Esophagus squamous epithelium (tissue), 5 donors: ENCODE results near the gene PPARA. TPM values are rescaled to one million over a fixed set of nuclear protein-coding genes. Genes with fewer than 3 reads are reported as not detected.
"Not testable (repeated sequence)": the region's sequence is repeated elsewhere in the genome, so short reads cannot be mapped to it uniquely, and the experiment has no call there.

Experiments used
- DNase-seq: peaks from one replicate; lab custom pipeline; 2025; lab: John Stamatoyannopoulos, UW
- H3K27ac ChIP-seq, 4 donors: fragments of 200-600 bp; sonication (generic); one replicate each; pipeline ENCODE4 v1.5.1; 2016 to 2019; ENCODE audit warnings: mild to moderate bottlenecking in 1 of 4
- H3K27me3 ChIP-seq, 4 donors: fragments of 200-600 bp; sonication (generic); 1 replicate in 3 of 4; 2 replicates in 1 of 4; pipeline versions ENCODE4 v1.5.1 to v1.6.0; 2017 to 2021; ENCODE audit warnings: antibody characterized with exemption in 1 of 4
- H3K36me3 ChIP-seq, 3 donors: fragments of 200-600 bp; sonication (generic); one replicate each; pipeline ENCODE4 v1.5.1; 2016 to 2019
- H3K4me1 ChIP-seq, 3 donors: fragments of 200-600 bp; sonication (generic); one replicate each; pipeline ENCODE4 v1.5.1; 2017 to 2019
- H3K4me3 ChIP-seq, 4 donors: fragments of 200-600 bp; sonication (generic); 1 replicate in 3 of 4; 2 replicates in 1 of 4; pipeline ENCODE4 v1.5.1; 2016 to 2019; ENCODE audit warnings: mild to moderate bottlenecking in 2 of 4, moderate library complexity in 1 of 4
- H3K9me3 ChIP-seq, 3 donors: fragments of 200-600 bp; sonication (generic); one replicate each; pipeline ENCODE4 v1.5.1; 2016 to 2019
- POLR2A ChIP-seq, 4 donors: fragments of 450-650 bp; IDR thresholded peaks; one replicate each; pipeline ENCODE4 v1.6.1; 2017; ENCODE audit warnings: antibody characterized with exemption in 4 of 4, mild to moderate bottlenecking in 4 of 4, moderate library complexity in 3 of 4
- WGBS, 2 donors: methylation state at CpG; one replicate each; pipeline ENCODE4 v1.1.5; 2018; 5-methylcytosine and 5-hydroxymethylcytosine counted together
- intact Hi-C: fragments of 100-400 bp; cut with DNase I; formaldehyde crosslinking; loops from one replicate; pipeline ENCODE4 v1.15.0; 2022
- total RNA-seq, 4 donors: library from RNA; depleted of rRNA; stranded (reverse); fragments of >200 nt; gene quantifications; one replicate each; pipeline ENCODE4 v1.1.0, GENCODE V29; 2016
- TF ChIP-seq, protein P1 (sequence below), 6 experiments: fragments of 450-650 bp in 4 of 6; fragments of 200-600 bp in 2 of 6; sonication (generic) in 2 of 6; IDR thresholded peaks; one replicate each; pipeline ENCODE4 v1.5.1; 2016 to 2019; ENCODE audit warnings: antibody characterized with exemption in 6 of 6, mild to moderate bottlenecking in 4 of 6, moderate library complexity in 4 of 6
- donor health status: DM: yes; HTN: yes; CAD: no.

PPARA gene
- total RNA-seq, 4 donors from 2014 or later = 7.7 to 18.5 (median 10.1) TPM

DNA sequence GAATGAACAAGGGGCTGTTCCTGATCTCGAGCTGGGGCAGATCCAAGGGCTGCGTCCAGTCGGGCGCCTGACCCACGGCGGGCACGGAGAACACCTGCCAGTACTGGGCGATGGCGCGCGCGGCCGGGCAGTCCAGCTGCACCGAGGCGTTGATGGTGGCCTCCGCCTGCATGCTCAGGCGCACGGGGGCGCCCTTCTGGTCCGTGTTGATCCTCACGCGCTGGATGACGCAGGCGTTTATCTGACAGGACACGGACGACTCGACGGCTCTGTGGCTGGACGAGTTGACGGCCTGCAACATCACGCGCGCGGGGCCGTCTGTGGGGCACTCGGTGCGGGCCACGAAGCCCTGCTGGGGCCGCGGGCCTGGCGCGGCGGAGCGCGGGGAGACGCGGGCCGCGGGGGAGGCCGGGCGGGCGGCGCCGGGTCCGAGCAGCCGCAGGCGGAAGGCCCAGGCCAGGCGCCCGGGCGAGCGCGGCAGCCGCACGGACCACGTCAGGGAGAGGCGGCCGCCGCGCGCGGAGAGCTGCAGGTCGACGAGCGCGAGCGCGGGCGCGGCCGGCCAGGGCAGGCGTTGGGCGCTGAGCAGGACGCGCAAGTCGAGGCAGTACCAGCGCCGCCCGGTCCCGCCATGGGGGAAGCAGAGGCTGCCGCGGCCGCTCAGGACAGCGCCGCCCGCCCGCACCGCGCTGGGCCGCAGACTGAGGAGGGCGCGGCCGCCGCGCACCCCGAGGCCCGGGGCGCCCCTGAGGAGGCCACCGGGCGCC, 112.3 kb downstream of the PPARA start:
- TF ChIP-seq, protein P1, sequence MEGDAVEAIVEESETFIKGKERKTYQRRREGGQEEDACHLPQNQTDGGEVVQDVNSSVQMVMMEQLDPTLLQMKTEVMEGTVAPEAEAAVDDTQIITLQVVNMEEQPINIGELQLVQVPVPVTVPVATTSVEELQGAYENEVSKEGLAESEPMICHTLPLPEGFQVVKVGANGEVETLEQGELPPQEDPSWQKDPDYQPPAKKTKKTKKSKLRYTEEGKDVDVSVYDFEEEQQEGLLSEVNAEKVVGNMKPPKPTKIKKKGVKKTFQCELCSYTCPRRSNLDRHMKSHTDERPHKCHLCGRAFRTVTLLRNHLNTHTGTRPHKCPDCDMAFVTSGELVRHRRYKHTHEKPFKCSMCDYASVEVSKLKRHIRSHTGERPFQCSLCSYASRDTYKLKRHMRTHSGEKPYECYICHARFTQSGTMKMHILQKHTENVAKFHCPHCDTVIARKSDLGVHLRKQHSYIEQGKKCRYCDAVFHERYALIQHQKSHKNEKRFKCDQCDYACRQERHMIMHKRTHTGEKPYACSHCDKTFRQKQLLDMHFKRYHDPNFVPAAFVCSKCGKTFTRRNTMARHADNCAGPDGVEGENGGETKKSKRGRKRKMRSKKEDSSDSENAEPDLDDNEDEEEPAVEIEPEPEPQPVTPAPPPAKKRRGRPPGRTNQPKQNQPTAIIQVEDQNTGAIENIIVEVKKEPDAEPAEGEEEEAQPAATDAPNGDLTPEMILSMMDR (IDR thresholded peaks at IDR 0.05) = peak in 4 of 6 experiments; percentile 13 to 39 (median 20)
- no peak for TF ChIP-seq POLR2A (IDR thresholded peaks at IDR 0.05)
- WGBS, 2 donors = 45% methylated on average over 6 of the region's 109 CpGs; no CpG with 5 or more reads in 1 of the 2 donors
- H3K36me3 ChIP-seq = no peaks in the 10 kb centered on the region
- H3K27me3 ChIP-seq = peaks cover 0 to 29% (median 0%) of the 10 kb centered on the region in 4 donors
- H3K9me3 ChIP-seq = peaks cover 0 to 8% (median 4%) of the 10 kb centered on the region in 3 donors
- H3K4me1 ChIP-seq = peaks cover 7 to 22% (median 7%) of the 10 kb centered on the region in 3 donors
- no peak for DNase-seq
- peak overlapping the region in 2 of 4 donors; percentile 47 to 53 for H3K27ac ChIP-seq
- peak overlapping the region; percentile 16 to 62 (median 42) for H3K4me3 ChIP-seq
- intact Hi-C loops = no loop called here

DNA sequence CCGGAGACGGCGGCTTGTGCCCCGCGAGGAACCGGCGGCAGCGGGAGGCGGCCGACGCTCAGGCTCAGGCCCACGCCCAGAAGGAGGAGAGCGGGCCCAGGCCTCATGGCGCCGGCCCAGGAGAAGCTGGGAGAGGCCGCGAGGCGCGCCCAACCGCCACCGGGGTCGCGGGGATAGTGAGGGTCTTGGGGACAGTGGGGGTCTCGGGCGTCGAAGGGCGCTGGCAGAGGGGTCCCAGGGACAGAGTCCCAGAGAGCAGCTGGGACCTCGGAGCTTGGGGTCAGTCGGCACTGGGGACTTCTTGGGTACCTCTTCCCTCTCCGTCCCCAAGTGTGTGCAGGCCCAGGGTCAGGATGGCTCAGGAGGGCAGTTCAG, 112.9 kb downstream of the PPARA start, which contains the start of gene PKDREJ:
TSS of gene PKDREJ (minus strand) at position 128 of the 375 bp plus-strand sequence. CDS start at position 107, 21 bp downstream.
- TF ChIP-seq, protein P1 (IDR thresholded peaks at IDR 0.05) = no peak
- TF ChIP-seq POLR2A (IDR thresholded peaks at IDR 0.05) = no peak
- WGBS, 2 donors = 100% methylated on average over 1 of the region's 30 CpGs; no CpG with 5 or more reads in 1 of the 2 donors
- intact Hi-C loops = no loop called here
- H3K4me3 ChIP-seq = peak within 1 kb of the TSS; percentile 16 to 62 (median 42)
- no peaks in the 10 kb centered on the region for H3K36me3 ChIP-seq
- H3K27me3 ChIP-seq = peaks cover 0 to 29% (median 0%) of the 10 kb centered on the region in 4 donors
- peaks cover 8 to 25% (median 9%) of the 10 kb centered on the region in 3 donors for H3K4me1 ChIP-seq
- DNase-seq = no peak
- peaks cover 0 to 8% (median 4%) of the 10 kb centered on the region in 3 donors for H3K9me3 ChIP-seq
- H3K27ac ChIP-seq = peak within 1 kb of the TSS in 2 of 4 donors; percentile 47 to 53

DNA sequence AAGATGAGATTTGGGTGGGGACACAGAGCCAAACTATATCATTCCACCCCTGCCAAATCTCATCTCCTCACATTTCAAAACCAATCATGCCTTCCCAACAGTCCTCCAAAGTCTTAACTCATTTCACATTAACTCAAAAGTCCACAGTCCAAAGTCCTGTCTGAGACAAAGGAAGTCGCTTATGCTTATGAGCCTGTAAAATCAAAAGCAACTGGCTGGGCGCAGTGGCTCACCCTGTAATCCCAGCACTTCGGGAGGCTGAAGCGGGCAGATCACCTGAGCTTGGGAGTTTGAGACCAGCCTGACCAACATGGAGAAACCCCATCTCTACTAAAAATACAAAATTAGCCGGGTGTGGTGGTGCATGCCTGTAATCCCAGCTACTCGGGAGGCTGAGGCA, 114.2 kb downstream of the PPARA start:
- H3K27ac ChIP-seq, DNase-seq, H3K9me3 ChIP-seq, H3K36me3 ChIP-seq, H3K4me3 ChIP-seq, intact Hi-C loops: not testable (repeated sequence)
- WGBS, 2 donors = 70 to 80% methylated on average over 1 to 5 of the region's 6 CpGs
- peaks cover 0 to 21% (median 0%) of the 10 kb centered on the region in 4 donors for H3K27me3 ChIP-seq
- H3K4me1 ChIP-seq = peaks cover 18 to 38% (median 19%) of the 10 kb centered on the region in 3 donors

DNA sequence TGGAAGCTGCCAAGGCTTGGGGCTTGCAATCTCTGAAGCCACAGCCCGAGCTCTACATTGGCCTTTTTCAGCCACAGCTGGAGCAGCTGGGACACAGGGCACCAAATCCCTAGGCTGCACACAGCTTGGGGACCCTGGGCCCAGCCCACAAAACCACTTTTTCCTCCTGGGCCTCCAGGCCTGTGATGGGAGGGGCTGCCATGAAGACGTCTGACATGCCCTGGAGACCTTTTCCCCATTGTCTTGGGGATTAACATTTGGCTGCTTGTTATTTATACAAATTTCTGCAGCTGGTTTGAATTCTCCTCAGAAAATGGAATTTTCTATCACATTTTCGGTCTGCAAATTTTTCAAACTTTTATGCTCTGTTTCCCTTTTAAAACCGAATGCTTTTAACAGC, 115.3 kb downstream of the PPARA start:
- H3K4me3 ChIP-seq, H3K36me3 ChIP-seq, H3K9me3 ChIP-seq, intact Hi-C loops, H3K27ac ChIP-seq, DNase-seq: not testable (repeated sequence)
- Histone ChIP-seq H3K4me1 (peaks cover 18 to 44% (median 20%) of the 10 kb centered on the region in 3 donors), H3K27me3 (peaks cover 0 to 18% (median 0%) of the 10 kb centered on the region in 4 donors)
- 55 to 83% methylated on average over 3 to 4 of the region's 4 CpGs for WGBS, 2 donors

DNA sequence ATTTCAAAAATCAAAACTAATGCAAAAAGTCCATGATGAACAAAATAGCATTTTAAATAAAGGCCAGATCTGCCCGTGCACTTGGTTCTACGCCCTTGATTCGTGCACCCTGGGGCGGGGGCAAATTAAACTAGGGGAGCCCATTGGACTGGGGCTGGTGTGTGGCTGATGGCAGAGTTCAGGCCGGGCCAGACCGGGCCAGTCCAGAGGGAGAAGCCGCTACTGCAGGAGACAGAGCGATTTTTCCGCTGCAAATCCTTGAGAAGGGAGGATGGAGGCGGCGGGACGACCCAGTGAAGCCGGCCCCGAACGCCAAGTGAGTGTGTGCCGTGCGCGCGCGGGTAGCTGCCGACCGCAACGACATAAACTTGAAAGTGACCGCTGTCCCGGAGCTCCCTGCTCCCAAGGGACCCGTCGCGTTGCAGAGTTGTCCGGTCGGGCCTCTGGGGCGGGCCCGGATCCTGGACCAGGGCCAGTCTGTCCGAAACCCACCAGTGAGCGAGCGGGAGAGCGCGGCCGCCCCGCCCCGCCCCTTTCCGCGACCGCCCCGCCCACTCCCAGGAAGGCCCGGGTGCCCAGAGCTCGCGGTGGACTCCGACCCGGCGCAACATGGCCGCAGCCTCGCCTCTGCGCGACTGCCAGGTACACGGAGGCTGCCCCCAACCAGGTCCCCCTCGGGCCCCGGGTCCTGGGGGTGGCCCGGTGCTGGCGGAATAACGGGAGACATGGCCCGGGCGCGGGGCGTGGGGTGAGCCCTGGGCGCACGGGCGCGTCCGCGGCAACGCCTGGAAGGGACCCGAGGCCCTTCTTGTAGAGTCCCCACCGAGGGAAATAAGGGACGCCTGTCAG, 117.3 kb downstream of the PPARA start, which contains the start of gene TTC38:
TSS of gene TTC38 (plus strand) at position 578 of the 849 bp plus-strand sequence. CDS start at position 610, 32 bp downstream.
- Histone ChIP-seq H3K4me1 (peaks cover 18 to 41% (median 20%) of the 10 kb centered on the region in 3 donors), H3K27ac (peak within 1 kb of the TSS; percentile 79 to 88 (median 84)), H3K27me3 (no peaks in the 10 kb centered on the region), H3K9me3 (peaks cover 0 to 8% (median 4%) of the 10 kb centered on the region in 3 donors), H3K4me3 (peak within 1 kb of the TSS; percentile 62 to 82 (median 74)), H3K36me3 (peaks cover 0 to 17% (median 4%) of the 10 kb centered on the region in 3 donors)
- TF ChIP-seq POLR2A (IDR thresholded peaks at IDR 0.05) = peak in 1 of 4 donors; percentile 39
- TF ChIP-seq, protein P1 (IDR thresholded peaks at IDR 0.05) = no peak
- WGBS, 2 donors = 3 to 6% methylated on average over 4 to 5 of the region's 74 CpGs
- DNase-seq = no peak
- intact Hi-C loops = no loop called here
